NB4 (cell line): Measurements from ENCODE around the gene STYXL1.

Source experiments
- CTCF ChIP-seq: IDR thresholded peaks from one replicate; pipeline ENCODE4 v1.5.1; 2012; ENCODE audit warnings: low read depth, low read length
- MAX ChIP-seq: IDR thresholded peaks from 2 replicates; pipeline ENCODE4 v1.6.1; 2011; ENCODE audit warnings: low read depth, low read length
- POLR2A ChIP-seq: IDR thresholded peaks from 2 replicates; pipeline ENCODE4 v1.6.1; 2011; ENCODE audit warnings: mild to moderate bottlenecking; ENCODE audit not compliant: insufficient read length; ENCODE audit errors: extremely low read depth

- TF ChIP-seq CTCF (no peak), POLR2A (no peak), MAX (no peak)
These were observed 51.8 kb downstream of the STYXL1 start for GRCh38 chr7:75995996-75996395.
